Gastroesophageal sphincter (tissue), 4 donors: Measurements from ENCODE around the gene PREB. TPM values are rescaled to one million over a fixed set of nuclear protein-coding genes. Genes with fewer than 3 reads are reported as not detected.

Experiments
- ATAC-seq: fragments of 150-250 bp; one replicate; pipeline ENCODE4 v1.9.1; 2016; ENCODE audit warnings: mild to moderate bottlenecking, moderate library complexity
- H3K27ac ChIP-seq, 4 donors: fragments of 200-600 bp; sonication (generic) in 3 of 4; 1 replicate in 3 of 4; 2 replicates in 1 of 4; pipeline ENCODE4 v1.5.1; 2016 to 2019
- H3K27me3 ChIP-seq: fragments of 200-600 bp; sonication (generic); one replicate; pipeline ENCODE4 v1.5.1; 2019
- H3K36me3 ChIP-seq, 2 donors: fragments of 200-600 bp; sonication (generic); one replicate each; pipeline ENCODE4 v1.5.1; 2019; ENCODE audit warnings: control low read depth in 1 of 2
- H3K4me1 ChIP-seq, 3 donors: fragments of 200-600 bp; sonication (generic); 1 replicate in 2 of 3; 2 replicates in 1 of 3; pipeline ENCODE4 v1.5.1; 2016 to 2019; ENCODE audit warnings: control low read depth in 2 of 3
- H3K4me3 ChIP-seq, 2 donors: fragments of 200-600 bp; sonication (generic); one replicate each; pipeline ENCODE4 v1.5.1; 2019; ENCODE audit warnings: mild to moderate bottlenecking in 1 of 2, moderate library complexity in 1 of 2
- H3K9me3 ChIP-seq, 3 donors: fragments of 200-600 bp; sonication (generic); one replicate each; pipeline ENCODE4 v1.5.1; 2017 to 2019; ENCODE audit warnings: control low read depth in 2 of 3
- EP300 ChIP-seq: sonication (generic); formaldehyde crosslinking; IDR thresholded peaks from one replicate; pipeline ENCODE4 v1.6.1; 2017; ENCODE audit warnings: antibody characterized with exemption, mild to moderate bottlenecking
- POLR2A ChIP-seq, 2 donors: fragments of 450-650 bp; IDR thresholded peaks; one replicate each; pipeline ENCODE4 v1.6.1; 2017; ENCODE audit warnings: antibody characterized with exemption in 2 of 2, mild to moderate bottlenecking in 2 of 2, moderate library complexity in 1 of 2
- POLR2AphosphoS5 ChIP-seq: sonication (generic); formaldehyde crosslinking; IDR thresholded peaks from one replicate; pipeline ENCODE4 v1.6.1; 2017; ENCODE audit warnings: antibody characterized with exemption
- WGBS, 2 donors: methylation state at CpG; one replicate each; pipeline ENCODE4 v1.1.5; 2018; ENCODE audit warnings: low coverage in 1 of 2; 5-methylcytosine and 5-hydroxymethylcytosine counted together
- total RNA-seq, 4 donors: library from RNA; depleted of rRNA; stranded (reverse); fragments of >200 nt; gene quantifications; one replicate each; pipeline ENCODE4 v1.1.0, GENCODE V29; 2016
- TF ChIP-seq, protein P1 (sequence below), 4 experiments: fragments of 200-600 bp in 2 of 4; fragments of 450-650 bp in 2 of 4; sonication (generic) in 1 of 4; IDR thresholded peaks; one replicate each; pipeline ENCODE4 v1.5.1; 2017 to 2019; ENCODE audit warnings: antibody characterized with exemption in 4 of 4, mild to moderate bottlenecking in 2 of 4, moderate library complexity in 2 of 4

Gene PREB
- total RNA-seq, 4 donors from 2014 or later: 47.0 to 83.9 (median 50.8) TPM

DNA sequence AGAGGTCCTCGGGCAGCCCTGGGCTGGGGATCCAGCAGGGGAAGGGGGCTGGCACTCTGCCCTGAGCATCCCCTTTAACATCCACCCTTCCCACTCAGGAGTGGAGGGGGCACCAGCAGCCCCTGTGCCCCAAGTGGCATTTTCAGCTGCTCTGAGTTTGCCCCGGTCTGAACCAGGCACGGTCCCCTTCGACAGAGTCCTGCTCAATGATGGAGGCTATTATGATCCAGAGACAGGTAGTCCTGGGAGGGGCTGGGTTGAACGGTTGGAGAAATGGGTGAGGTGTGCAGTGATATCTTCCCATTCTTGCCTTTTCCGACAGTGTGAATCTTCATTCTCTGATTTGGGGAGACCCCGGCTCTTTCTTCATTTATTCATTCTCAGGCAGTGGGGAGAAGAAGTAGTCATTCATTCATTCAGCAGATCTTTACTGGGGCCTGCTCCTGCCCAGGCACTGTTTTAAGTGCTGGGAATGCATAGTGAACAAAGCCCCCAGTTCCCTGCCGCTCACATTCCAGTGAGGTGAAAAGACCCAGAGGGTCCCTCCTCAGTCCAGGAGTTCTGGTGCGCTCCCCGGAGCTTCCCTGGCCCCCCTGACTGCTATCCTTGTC lies 49.3 kb downstream of the PREB start:
- Histone ChIP-seq H3K27me3 (no peaks in the 10 kb centered on the region), H3K36me3 (peaks cover 0 to 19% of the 10 kb centered on the region in 2 donors), H3K9me3 (no peaks in the 10 kb centered on the region), H3K27ac (peak overlapping the region; percentile 79 to 98 (median 90)), H3K4me1 (peaks cover 6 to 83% (median 35%) of the 10 kb centered on the region in 3 donors), H3K4me3 (peak overlapping the region; percentile 58 to 65)
- 43 to 67% methylated on average over 1 to 3 of the region's 10 CpGs for WGBS, 2 donors
- TF ChIP-seq, protein P1, sequence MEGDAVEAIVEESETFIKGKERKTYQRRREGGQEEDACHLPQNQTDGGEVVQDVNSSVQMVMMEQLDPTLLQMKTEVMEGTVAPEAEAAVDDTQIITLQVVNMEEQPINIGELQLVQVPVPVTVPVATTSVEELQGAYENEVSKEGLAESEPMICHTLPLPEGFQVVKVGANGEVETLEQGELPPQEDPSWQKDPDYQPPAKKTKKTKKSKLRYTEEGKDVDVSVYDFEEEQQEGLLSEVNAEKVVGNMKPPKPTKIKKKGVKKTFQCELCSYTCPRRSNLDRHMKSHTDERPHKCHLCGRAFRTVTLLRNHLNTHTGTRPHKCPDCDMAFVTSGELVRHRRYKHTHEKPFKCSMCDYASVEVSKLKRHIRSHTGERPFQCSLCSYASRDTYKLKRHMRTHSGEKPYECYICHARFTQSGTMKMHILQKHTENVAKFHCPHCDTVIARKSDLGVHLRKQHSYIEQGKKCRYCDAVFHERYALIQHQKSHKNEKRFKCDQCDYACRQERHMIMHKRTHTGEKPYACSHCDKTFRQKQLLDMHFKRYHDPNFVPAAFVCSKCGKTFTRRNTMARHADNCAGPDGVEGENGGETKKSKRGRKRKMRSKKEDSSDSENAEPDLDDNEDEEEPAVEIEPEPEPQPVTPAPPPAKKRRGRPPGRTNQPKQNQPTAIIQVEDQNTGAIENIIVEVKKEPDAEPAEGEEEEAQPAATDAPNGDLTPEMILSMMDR (IDR thresholded peaks at IDR 0.05): no peak
- no peak for TF ChIP-seq EP300
- no peak for TF ChIP-seq POLR2A (IDR thresholded peaks at IDR 0.05)
- no peak for TF ChIP-seq POLR2AphosphoS5
- ATAC-seq: no peak

DNA sequence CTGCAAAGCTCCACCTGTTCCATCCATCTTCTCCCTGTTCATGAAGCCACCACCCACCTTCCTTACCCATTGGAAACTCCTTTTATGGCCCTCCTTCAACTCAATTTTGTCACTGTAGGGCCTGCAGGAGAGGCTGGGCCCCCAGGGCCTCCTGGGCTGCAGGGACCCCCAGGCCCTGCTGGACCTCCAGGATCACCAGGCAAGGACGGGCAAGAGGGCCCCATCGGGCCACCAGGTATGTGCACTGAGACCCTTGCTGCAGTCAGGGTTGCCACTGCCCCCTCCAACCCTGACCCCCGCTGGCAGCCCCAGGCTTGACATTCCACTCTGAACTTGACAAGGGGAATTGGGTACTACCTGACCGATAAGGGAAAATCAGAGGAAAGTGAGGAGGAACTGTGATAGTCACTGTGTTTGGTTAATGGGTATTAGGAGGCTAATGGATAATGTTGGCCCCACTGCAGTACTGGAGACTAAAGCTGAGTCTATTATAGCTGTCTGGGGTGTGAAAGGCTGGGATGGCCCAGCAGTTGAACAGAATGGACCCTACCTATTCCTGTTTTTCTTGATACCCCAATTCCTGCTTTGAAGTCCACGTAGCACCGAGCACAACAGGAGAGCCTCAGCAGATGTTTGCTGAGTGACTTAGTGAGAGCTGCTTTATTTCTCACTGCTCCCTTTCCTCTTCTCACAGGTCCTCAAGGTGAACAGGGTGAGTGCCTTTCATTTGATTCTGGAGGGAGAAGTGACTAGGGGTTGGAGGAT lies 50.0 kb downstream of the PREB start:
- Histone ChIP-seq H3K36me3 (peaks cover 0 to 19% of the 10 kb centered on the region in 2 donors), H3K4me3 (no peak overlapping the region), H3K4me1 (peaks cover 6 to 90% (median 37%) of the 10 kb centered on the region in 3 donors), H3K27ac (peak overlapping the region in 3 of 4 donors; percentile 86 to 98 (median 95)), H3K27me3 (no peaks in the 10 kb centered on the region), H3K9me3 (no peaks in the 10 kb centered on the region)
- TF ChIP-seq, protein P1 (IDR thresholded peaks at IDR 0.05): no peak
- no peak for TF ChIP-seq EP300
- TF ChIP-seq POLR2A (IDR thresholded peaks at IDR 0.05): no peak
- no peak for TF ChIP-seq POLR2AphosphoS5
- no peak for ATAC-seq
- WGBS, 2 donors: 60 to 92% methylated on average over 3 of the region's 6 CpGs

DNA sequence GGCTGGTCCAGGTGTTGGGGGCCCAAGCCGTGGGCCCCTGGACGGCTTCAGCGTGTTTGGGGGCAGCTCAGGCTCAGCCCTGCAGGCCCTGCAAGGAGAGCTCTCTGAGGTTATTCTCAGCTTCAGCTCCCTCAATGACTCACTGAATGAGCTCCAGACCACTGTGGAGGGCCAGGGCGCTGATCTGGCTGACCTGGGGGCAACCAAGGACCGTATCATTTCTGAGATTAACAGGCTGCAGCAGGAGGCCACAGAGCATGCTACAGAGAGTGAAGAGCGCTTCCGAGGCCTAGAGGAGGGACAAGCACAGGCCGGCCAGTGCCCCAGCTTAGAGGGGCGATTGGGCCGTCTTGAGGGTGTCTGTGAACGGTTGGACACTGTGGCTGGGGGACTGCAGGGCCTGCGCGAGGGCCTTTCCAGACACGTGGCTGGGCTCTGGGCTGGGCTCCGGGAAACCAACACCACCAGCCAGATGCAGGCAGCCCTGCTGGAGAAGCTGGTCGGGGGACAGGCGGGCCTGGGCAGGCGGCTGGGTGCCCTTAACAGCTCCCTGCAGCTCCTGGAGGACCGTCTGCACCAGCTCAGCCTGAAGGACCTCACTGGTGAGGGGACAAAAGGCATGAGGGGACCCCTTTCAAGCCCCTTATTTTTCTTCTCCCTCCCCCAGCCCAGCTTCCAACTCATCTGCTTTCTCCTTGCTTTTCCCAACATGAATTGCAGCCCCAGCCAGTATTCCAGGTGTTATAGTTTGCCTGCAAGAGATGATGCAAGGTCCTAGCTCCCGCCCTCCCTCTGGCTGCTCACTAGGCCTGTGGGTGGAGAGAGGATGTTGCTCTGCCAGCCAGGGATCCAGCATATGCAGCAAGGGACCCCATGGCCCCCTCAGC lies 50.8 kb downstream of the PREB start:
- Histone ChIP-seq H3K36me3 (peaks cover 0 to 19% of the 10 kb centered on the region in 2 donors), H3K4me3 (no peak overlapping the region), H3K4me1 (peaks cover 6 to 97% (median 37%) of the 10 kb centered on the region in 3 donors), H3K9me3 (no peaks in the 10 kb centered on the region), H3K27me3 (no peaks in the 10 kb centered on the region), H3K27ac (peak overlapping the region in 3 of 4 donors; percentile 12 to 98 (median 96))
- TF ChIP-seq, protein P1 (IDR thresholded peaks at IDR 0.05): no peak
- TF ChIP-seq EP300 (no peak), POLR2A (IDR thresholded peaks at IDR 0.05) (no peak), POLR2AphosphoS5 (no peak)
- no peak for ATAC-seq
- 38 to 70% methylated on average over 1 to 8 of the region's 20 CpGs for WGBS, 2 donors

DNA sequence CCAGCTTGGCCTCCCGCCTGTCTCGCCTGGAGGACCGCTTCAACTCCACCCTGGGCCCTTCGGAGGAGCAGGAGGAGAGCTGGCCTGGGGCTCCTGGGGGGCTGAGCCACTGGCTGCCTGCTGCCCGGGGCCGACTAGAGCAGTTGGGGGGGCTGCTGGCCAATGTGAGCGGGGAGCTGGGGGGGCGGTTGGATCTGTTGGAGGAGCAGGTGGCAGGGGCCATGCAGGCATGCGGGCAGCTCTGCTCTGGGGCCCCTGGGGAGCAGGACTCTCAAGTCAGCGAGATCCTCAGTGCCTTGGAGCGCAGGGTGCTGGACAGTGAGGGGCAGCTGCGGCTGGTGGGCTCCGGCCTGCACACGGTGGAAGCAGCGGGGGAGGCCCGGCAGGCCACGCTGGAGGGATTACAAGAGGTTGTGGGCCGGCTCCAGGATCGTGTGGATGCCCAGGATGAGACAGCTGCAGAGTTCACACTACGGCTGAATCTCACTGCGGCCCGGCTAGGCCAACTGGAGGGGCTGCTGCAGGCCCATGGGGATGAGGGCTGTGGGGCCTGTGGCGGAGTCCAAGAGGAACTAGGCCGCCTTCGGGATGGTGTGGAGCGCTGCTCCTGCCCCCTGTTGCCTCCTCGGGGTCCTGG lies 51.5 kb downstream of the PREB start:
- peaks cover 6 to 94% (median 40%) of the 10 kb centered on the region in 3 donors for H3K4me1 ChIP-seq
- H3K27me3 ChIP-seq: no peaks in the 10 kb centered on the region
- H3K9me3 ChIP-seq: no peaks in the 10 kb centered on the region
- no peak for ATAC-seq
- peaks cover 0 to 19% of the 10 kb centered on the region in 2 donors for H3K36me3 ChIP-seq
- H3K27ac ChIP-seq: peak overlapping the region in 3 of 4 donors; percentile 12 to 98 (median 96)
- no peak overlapping the region for H3K4me3 ChIP-seq
- TF ChIP-seq EP300: no peak
- TF ChIP-seq, protein P1 (IDR thresholded peaks at IDR 0.05): no peak
- TF ChIP-seq POLR2A (IDR thresholded peaks at IDR 0.05): no peak
- TF ChIP-seq POLR2AphosphoS5: no peak
- WGBS, 2 donors: 72 to 80% methylated on average over 1 to 4 of the region's 27 CpGs
